Heart right ventricle (tissue), 16 donors: Measurements from ENCODE around the gene FAM98C. TPM values are rescaled to one million over a fixed set of nuclear protein-coding genes. Genes with fewer than 3 reads are reported as not detected.

Source experiments
- ATAC-seq, 8 donors: fragments of 200-7000 bp; cut with Tn5 transposase; one replicate each; pipeline ENCODE4 v1.9.1; 2020; ENCODE audit warnings: mild to moderate bottlenecking in 8 of 8, moderate library complexity in 8 of 8, moderate number of reproducible peaks in 1 of 8
- DNase-seq, 2 donors: peaks; one replicate each; pipeline ENCODE4 v3.0.0-alpha.2; 2020
- H3K27ac ChIP-seq, 10 donors: fragments of 200-600 bp; sonication (generic) in 2 of 10; one replicate each; pipeline versions ENCODE4 v1.5.0 to v1.8.0; 2020 to 2022; ENCODE audit warnings: mild to moderate bottlenecking in 3 of 10
- H3K27me3 ChIP-seq, 7 donors: fragments of 200-600 bp; one replicate each; pipeline ENCODE4 v1.8.0; 2021 to 2022; ENCODE audit warnings: mild to moderate bottlenecking in 2 of 7
- H3K36me3 ChIP-seq, 9 donors: fragments of 200-600 bp; sonication (generic) in 1 of 9; one replicate each; pipeline versions ENCODE4 v1.5.0 to v1.8.0; 2020 to 2022; ENCODE audit warnings: mild to moderate bottlenecking in 2 of 9
- H3K4me1 ChIP-seq, 9 donors: fragments of 200-600 bp; sonication (generic) in 1 of 9; one replicate each; pipeline versions ENCODE4 v1.5.0 to v1.8.0; 2020 to 2022; ENCODE audit warnings: mild to moderate bottlenecking in 4 of 9
- H3K4me3 ChIP-seq, 10 donors: fragments of 200-600 bp; sonication (generic) in 2 of 10; one replicate each; pipeline versions ENCODE4 v1.5.0 to v1.8.0; 2020 to 2022; ENCODE audit warnings: mild to moderate bottlenecking in 7 of 10, moderate library complexity in 2 of 10
- H3K9me3 ChIP-seq, 11 donors: fragments of 200-600 bp in 10 of 11; sonication (generic) in 2 of 11; one replicate each; pipeline versions ENCODE4 v1.5.0 to v1.8.0; 2013 to 2022; ENCODE audit warnings: mild to moderate bottlenecking in 2 of 11, control low read depth in 1 of 11, moderate library complexity in 1 of 11
- WGBS, 2 donors: extraction: QIAGEN DNeasy Blood & Tissue Kit; methylation state at CpG; one replicate each; pipeline ENCODE4 v1.1.7; 2013; ENCODE audit warnings: inconsistent platforms in 1 of 2; 5-methylcytosine and 5-hydroxymethylcytosine counted together
- intact Hi-C, 10 donors: fragments of 100-400 bp; cut with DNase I; formaldehyde crosslinking; loops; one replicate each; pipeline versions ENCODE4 v1.11.1 to v1.14.2; 2022
- polyA plus RNA-seq, 2 donors: library from polyadenylated mRNA; stranded (reverse); fragments of 200-250 nt; gene quantifications; one replicate each; pipeline ENCODE4 v1.2.3, GENCODE V29; 2013
- total RNA-seq, 10 donors: library from RNA; stranded (reverse); fragmentation: NEBNext Ultra II Directional in 3 of 10; extraction: Animal tissue kit (Norgen Biotek cat#: 25700) in 3 of 10; gene quantifications; one replicate each; pipeline versions ENCODE4 v1.2.1 to v1.2.4, GENCODE V29; 2021 to 2023
- TF ChIP-seq, protein P1 (sequence below), 9 donors: fragments of 200-600 bp; sonication (generic) in 2 of 9; IDR thresholded peaks; one replicate each; pipeline versions ENCODE4 v1.5.0 to v1.8.0; 2021 to 2022; ENCODE audit warnings: antibody characterized with exemption in 9 of 9, mild to moderate bottlenecking in 5 of 9, moderate library complexity in 1 of 9
- donor health status: Arrhythmogenic right ventricular cardiomyopathy.
- donor health status: ischemic (EF 13 %, LVEDD 7.1; RV severe dilation, severe dysfunction).
- donor health status: healthy with polysubstance abuse.
- donor health status: DM: no; HTN: yes; CAD: no.
- donor health status: DM: no; HTN: no; CAD: no.
- donor health status: ischemic (EF 25% LVEDD 6.9; RV normal size, moderate dysfunction).
- donor health status: ischemic (EF 25% LVEDD 5.7; RV mildly dilated, moderate dysfunction).
- donor health status: healthy.
- donor health status: DM: yes; HTN: yes; CAD: no.
- donor health status: Ischemic cardiomyopathy.
- donor health status: ischemic (EF 35%, LVEDD 5.7; RV mildly dilated, moderate dysfunction).
- donor health status: nonischemic (EF 11% LVEDD 7.7; RV severe dilation, severe dysfunction).
- donor health status: DM: yes; HTN: yes; CAD: no.
- donor health status: PGD.
- donor health status: ischemic (EF 29% LVEDD 5.4; RV normal size, mild dysfunction).
- donor health status: nonischemic (EF 23%, LVEDD 6.1; RV moderate dilation, normal function).

The FAM98C gene
- total and polyA plus RNA-seq, 12 donors: 9.8 to 16.1 (median 12.3) TPM

DNA sequence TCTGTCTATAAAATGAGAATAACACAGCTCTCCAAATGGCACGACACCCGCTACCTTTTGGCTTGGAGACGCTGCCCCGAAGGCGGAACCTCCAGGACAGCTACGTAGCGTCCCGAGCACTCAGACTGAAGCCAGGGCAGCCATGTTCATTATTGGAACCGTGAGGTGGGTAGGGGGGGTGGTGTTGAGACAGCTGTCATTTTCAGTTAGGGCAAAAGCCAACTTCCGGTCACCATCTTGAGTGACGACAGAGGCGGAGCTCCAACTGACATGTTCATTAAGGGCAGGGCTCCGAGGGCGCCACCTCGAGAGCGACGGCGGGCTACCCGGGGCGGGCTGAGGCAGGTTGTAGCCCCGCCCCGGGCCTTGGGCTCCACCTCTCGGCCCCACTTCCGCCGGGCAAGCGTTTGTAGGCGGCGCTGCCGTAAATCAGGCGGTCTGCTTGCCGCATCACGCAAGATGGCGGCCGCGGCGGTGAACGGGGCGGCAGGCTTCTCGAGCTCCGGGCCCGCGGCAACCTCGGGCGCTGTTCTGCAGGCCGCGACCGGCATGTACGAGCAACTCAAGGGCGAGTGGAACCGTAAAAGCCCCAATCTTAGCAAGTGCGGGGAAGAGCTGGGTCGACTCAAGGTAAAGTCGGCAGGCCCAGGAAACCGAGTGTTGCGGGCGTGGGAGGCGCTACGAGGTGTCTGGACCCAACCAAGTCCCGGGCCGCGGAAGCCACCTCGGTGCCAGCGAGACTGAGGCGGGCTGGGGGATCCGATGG, 28.4 kb upstream of the FAM98C start, which contains the start of gene PSMD8:
PSMD8 (plus strand) TSS at position 240 of the 766 bp plus-strand sequence; CDS start at position 271, 31 bp downstream.
- intact Hi-C loops: loop anchor here in 8 of 10 donors (1.0 to 5.0 kb wide), 4 partner anchors 37 to 39 kb away; partner anchors contain the start of gene CATSPERG (in 4 of the 8)
- H3K9me3 ChIP-seq: no peaks in the 10 kb centered on the region
- 0 to 1% methylated on average over 65 of the region's 65 CpGs for WGBS, 2 donors
- ATAC-seq: peak; percentile 98 to 99 (median 98)
- H3K27me3 ChIP-seq: peaks cover 0 to 2% (median 0%) of the 10 kb centered on the region in 7 donors
- peak; percentile 99 for DNase-seq
- TF ChIP-seq, protein P1, sequence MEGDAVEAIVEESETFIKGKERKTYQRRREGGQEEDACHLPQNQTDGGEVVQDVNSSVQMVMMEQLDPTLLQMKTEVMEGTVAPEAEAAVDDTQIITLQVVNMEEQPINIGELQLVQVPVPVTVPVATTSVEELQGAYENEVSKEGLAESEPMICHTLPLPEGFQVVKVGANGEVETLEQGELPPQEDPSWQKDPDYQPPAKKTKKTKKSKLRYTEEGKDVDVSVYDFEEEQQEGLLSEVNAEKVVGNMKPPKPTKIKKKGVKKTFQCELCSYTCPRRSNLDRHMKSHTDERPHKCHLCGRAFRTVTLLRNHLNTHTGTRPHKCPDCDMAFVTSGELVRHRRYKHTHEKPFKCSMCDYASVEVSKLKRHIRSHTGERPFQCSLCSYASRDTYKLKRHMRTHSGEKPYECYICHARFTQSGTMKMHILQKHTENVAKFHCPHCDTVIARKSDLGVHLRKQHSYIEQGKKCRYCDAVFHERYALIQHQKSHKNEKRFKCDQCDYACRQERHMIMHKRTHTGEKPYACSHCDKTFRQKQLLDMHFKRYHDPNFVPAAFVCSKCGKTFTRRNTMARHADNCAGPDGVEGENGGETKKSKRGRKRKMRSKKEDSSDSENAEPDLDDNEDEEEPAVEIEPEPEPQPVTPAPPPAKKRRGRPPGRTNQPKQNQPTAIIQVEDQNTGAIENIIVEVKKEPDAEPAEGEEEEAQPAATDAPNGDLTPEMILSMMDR (IDR thresholded peaks at IDR 0.05): peak in 7 of 9 donors; percentile 7 to 57 (median 39)
- peak within 1 kb of the TSS; percentile 53 to 90 (median 80) for H3K4me3 ChIP-seq
- peak within 1 kb of the TSS; percentile 82 to 95 (median 88) for H3K27ac ChIP-seq
- peaks cover 11 to 35% (median 23%) of the 10 kb centered on the region in 9 donors for H3K4me1 ChIP-seq
- peaks cover 0 to 35% (median 9%) of the 10 kb centered on the region in 9 donors for H3K36me3 ChIP-seq

DNA sequence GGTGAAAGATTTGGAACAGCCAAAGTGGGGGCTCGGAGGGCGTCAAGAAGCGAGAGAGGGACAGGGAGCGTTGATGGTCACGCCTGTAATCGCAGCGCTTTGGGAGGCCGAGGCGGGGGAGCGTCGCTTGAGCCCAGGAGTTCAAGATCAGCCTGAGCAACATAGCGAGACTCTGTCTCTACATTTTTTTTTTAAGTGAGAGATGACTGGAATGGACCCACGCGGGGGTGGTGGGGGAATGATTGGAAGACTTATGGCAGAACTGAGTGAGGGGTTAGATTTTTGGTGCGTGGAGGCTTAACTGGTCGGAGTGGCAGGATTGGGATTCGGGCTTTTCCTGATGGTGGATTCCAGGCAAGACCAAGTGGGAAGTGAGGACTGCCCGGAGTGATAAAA, 27.8 kb upstream of the FAM98C start:
- H3K27me3 ChIP-seq: peaks cover 0 to under 1% (median 0%) of the 10 kb centered on the region in 7 donors
- WGBS, 2 donors: 1% methylated on average over 18 of the region's 18 CpGs
- H3K9me3 ChIP-seq: no peaks in the 10 kb centered on the region
- TF ChIP-seq, protein P1 (IDR thresholded peaks at IDR 0.05): no peak
- H3K4me3 ChIP-seq: peak overlapping the region; percentile 53 to 90 (median 80)
- ATAC-seq (peak in 6 of 8 donors; percentile 3 to 18 (median 8)), DNase-seq (no peak)
- intact Hi-C loops: loop anchor here in 2 of 10 donors (2.0 kb wide), 1 partner anchor 38 kb away; no protein-coding TSS in a partner anchor
- peaks cover 0 to 41% (median 15%) of the 10 kb centered on the region in 9 donors for H3K36me3 ChIP-seq
- peaks cover 11 to 35% (median 23%) of the 10 kb centered on the region in 9 donors for H3K4me1 ChIP-seq
- peak overlapping the region; percentile 82 to 95 (median 88) for H3K27ac ChIP-seq

DNA sequence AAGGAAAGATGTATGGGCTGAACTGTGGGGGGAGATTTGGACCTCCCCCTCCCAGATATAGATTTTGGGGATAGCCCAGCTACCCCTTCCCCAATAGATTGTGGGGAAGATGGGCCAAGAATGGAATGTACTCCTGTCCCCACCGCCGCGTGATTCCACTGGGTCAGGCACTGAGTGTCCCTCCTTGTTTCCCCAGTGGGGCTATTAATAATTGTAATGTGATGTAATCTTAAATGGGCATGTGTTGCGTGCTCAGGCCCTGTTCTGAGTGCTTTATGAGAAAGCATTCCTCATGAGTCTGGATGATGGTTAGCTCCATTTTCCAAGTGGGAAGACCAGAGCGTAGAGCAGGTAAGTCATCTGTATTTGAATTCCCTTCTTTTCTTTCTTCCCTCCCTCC, 27.1 kb upstream of the FAM98C start:
- WGBS, 2 donors: 53 to 58% methylated on average over 5 of the region's 5 CpGs
- intact Hi-C loops: loop anchor here in 2 of 10 donors (2.0 kb wide), 1 partner anchor 39 kb away; no protein-coding TSS in a partner anchor
- Histone ChIP-seq H3K9me3 (no peaks in the 10 kb centered on the region), H3K27ac (peak overlapping the region; percentile 7 to 95 (median 88)), H3K4me3 (peak overlapping the region; percentile 53 to 90 (median 80)), H3K27me3 (no peaks in the 10 kb centered on the region), H3K4me1 (peaks cover 11 to 35% (median 23%) of the 10 kb centered on the region in 9 donors), H3K36me3 (peaks cover 0 to 47% (median 20%) of the 10 kb centered on the region in 9 donors)
- ATAC-seq (peak in 6 of 8 donors; percentile 26 to 62 (median 34)), DNase-seq (peak in 1 of 2 donors; percentile 34)
- TF ChIP-seq, protein P1 (IDR thresholded peaks at IDR 0.05): no peak

DNA sequence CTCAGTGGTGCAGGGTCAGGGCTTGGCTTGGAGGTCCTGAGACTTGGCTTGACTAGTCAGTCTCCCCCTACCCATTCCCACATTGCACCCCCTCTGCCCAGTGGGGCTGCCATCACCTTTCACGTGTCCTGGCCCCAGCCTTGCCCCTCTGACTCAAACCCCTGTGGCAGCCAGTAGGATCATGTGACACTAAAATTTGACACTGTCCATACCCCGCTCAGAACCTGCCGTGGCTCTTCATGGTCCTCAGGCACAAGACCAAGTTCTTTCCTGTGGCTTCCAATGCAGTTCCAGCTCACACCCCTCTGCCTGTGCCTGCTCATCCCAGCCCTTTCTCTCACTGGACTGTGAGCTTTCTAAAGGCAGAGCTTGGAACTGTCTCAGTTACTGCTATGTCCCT, 26.3 kb upstream of the FAM98C start:
- H3K9me3 ChIP-seq: no peaks in the 10 kb centered on the region
- intact Hi-C loops: no loop called here
- ATAC-seq: no peak
- H3K4me1 ChIP-seq: peaks cover 11 to 35% (median 23%) of the 10 kb centered on the region in 9 donors
- H3K27ac ChIP-seq: peak overlapping the region in 5 of 10 donors; percentile 16 to 95 (median 85)
- no peaks in the 10 kb centered on the region for H3K27me3 ChIP-seq
- TF ChIP-seq, protein P1 (IDR thresholded peaks at IDR 0.05): no peak
- no peak for DNase-seq
- peak overlapping the region in 4 of 10 donors; percentile 72 to 89 (median 78) for H3K4me3 ChIP-seq
- 50 to 64% methylated on average over 3 of the region's 3 CpGs for WGBS, 2 donors
- peaks cover 0 to 55% (median 28%) of the 10 kb centered on the region in 9 donors for H3K36me3 ChIP-seq
